Measurements from ENCODE around the gene VWA2.
"Not testable (repeated sequence)": the region's sequence is repeated elsewhere in the genome, so short reads cannot be mapped to it uniquely, and the experiment has no call there.

GRCh38 chr10:114333441-114333840 is 94.4 kb downstream of the VWA2 start:
- not testable (repeated sequence) for TF ChIP-seq CTCF (IDR thresholded peaks at IDR 0.05; ENCODE audit: low read length); EZH2 (optimal IDR thresholded peaks at IDR 0.05; ENCODE audit: low read depth, low read length); EZH2phosphoT487 (IDR thresholded peaks at IDR 0.05; ENCODE audit: low read length)

Measured in MM.1S (cell line).